ENCODE measurements around the gene MRPS25.

DNA sequence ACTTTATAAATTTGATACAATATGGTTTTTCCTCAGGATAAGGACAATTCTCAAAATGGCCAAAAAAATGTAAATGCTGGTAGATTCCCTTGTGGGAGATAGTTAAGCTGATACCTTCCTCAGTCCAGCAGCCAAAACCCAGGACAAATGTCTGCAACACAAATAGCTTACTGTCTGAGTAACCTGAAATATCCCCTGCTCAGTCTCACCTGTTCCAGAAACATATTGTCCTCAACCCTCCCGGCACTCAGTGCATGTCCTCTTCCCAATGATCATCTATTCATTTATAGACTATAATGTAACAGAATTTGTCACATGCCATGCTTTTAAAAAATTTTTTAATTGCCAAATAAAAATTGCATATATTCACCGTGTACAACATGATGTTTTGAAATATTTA is 21.6 kb upstream of the MRPS25 start:
- TF ChIP-seq POLR2AphosphoS5 (IDR thresholded peaks at IDR 0.05; ENCODE audit: low read depth, low read length) (no peak), SIN3A (IDR thresholded peaks at IDR 0.05; ENCODE audit: borderline replicate concordance, insufficient read depth, low read depth, low read length) (no peak), TCF7L2 (IDR thresholded peaks at IDR 0.05; ENCODE audit: low read depth, low read length) (no peak)
- TF ChIP-seq, protein P1, sequence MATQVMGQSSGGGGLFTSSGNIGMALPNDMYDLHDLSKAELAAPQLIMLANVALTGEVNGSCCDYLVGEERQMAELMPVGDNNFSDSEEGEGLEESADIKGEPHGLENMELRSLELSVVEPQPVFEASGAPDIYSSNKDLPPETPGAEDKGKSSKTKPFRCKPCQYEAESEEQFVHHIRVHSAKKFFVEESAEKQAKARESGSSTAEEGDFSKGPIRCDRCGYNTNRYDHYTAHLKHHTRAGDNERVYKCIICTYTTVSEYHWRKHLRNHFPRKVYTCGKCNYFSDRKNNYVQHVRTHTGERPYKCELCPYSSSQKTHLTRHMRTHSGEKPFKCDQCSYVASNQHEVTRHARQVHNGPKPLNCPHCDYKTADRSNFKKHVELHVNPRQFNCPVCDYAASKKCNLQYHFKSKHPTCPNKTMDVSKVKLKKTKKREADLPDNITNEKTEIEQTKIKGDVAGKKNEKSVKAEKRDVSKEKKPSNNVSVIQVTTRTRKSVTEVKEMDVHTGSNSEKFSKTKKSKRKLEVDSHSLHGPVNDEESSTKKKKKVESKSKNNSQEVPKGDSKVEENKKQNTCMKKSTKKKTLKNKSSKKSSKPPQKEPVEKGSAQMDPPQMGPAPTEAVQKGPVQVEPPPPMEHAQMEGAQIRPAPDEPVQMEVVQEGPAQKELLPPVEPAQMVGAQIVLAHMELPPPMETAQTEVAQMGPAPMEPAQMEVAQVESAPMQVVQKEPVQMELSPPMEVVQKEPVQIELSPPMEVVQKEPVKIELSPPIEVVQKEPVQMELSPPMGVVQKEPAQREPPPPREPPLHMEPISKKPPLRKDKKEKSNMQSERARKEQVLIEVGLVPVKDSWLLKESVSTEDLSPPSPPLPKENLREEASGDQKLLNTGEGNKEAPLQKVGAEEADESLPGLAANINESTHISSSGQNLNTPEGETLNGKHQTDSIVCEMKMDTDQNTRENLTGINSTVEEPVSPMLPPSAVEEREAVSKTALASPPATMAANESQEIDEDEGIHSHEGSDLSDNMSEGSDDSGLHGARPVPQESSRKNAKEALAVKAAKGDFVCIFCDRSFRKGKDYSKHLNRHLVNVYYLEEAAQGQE (IDR thresholded peaks at IDR 0.05; ENCODE audit: insufficient read depth in 1 of 2, low read depth in 2 of 2, low read length in 1 of 2), result no peak
- TF ChIP-seq, protein P2, sequence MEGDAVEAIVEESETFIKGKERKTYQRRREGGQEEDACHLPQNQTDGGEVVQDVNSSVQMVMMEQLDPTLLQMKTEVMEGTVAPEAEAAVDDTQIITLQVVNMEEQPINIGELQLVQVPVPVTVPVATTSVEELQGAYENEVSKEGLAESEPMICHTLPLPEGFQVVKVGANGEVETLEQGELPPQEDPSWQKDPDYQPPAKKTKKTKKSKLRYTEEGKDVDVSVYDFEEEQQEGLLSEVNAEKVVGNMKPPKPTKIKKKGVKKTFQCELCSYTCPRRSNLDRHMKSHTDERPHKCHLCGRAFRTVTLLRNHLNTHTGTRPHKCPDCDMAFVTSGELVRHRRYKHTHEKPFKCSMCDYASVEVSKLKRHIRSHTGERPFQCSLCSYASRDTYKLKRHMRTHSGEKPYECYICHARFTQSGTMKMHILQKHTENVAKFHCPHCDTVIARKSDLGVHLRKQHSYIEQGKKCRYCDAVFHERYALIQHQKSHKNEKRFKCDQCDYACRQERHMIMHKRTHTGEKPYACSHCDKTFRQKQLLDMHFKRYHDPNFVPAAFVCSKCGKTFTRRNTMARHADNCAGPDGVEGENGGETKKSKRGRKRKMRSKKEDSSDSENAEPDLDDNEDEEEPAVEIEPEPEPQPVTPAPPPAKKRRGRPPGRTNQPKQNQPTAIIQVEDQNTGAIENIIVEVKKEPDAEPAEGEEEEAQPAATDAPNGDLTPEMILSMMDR (IDR thresholded peaks at IDR 0.05), result no peak
